DOHH2 (cell line): Measurements from ENCODE around the gene GPR176.

Experiments
- CTCF ChIP-seq: fragments of 200-600 bp; sonication (generic); IDR thresholded peaks from one replicate; pipeline ENCODE4 v1.5.1; 2014; ENCODE audit warnings: antibody characterized with exemption, mild to moderate bottlenecking, low read depth, low read length; ENCODE audit not compliant: poor library complexity, severe bottlenecking
- EZH2phosphoT487 ChIP-seq: fragments of 200-600 bp; sonication (generic); IDR thresholded peaks from 2 replicates; pipeline ENCODE4 v1.6.1; 2017; ENCODE audit warnings: borderline replicate concordance, mild to moderate bottlenecking, antibody characterized with exemption, low read length, moderate library complexity, mixed read lengths

DNA sequence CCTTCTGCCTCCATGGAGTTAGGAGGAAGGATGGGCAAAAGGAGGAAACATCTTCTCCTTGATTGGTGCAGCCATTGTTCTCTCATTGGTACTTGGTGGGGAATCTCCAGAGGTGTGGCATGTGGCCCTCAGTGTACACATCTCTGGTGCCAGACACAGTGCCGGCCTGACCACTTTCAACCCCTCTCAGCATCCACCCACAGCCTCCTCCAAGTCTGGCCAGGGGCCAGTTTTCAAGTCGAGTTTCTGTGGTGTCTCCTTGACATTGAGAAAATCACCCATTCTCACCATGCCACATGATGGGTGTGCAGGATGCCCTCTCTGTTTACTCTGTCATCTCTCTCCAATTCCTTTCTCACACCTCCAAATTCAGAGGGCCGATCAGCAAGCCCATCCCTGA, 124.6 kb downstream of the GPR176 start:
- TF ChIP-seq CTCF: no peak
- TF ChIP-seq EZH2phosphoT487: no peak
